ENCODE measurements around the gene NDST1.

DNA sequence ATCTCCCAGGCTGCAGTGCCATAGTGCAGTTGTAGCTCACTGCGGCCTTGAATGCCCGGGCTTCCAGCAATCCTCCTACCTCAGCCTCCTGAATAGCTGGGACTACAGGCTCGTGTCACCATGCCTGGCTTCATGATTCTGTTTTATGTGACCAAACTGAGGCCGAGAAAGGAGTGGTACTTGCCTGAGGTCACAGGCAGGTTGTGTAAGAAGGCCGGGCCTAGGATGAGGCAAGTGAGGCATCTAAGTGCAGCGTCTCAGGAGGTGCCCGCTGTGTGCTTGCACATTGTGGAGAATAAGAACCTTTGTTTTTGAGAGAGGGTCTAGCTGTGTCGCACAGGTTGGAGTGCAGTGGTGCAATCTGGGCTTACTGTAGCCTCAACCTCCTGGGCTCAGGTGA lies 2.1 kb upstream of the NDST1 start:
- TF ChIP-seq EZH2phosphoT487 (IDR thresholded peaks at IDR 0.05; ENCODE audit: insufficient read depth, low read depth) (no peak), EZH2 (IDR thresholded peaks at IDR 0.05; ENCODE audit: insufficient read depth, poor library complexity, severe bottlenecking) (no peak)

Data from GM23248 (cell line).